ENCODE data around the gene SSR1. TPM values are rescaled to one million over a fixed set of nuclear protein-coding genes. Genes with fewer than 3 reads are reported as not detected.

Gene SSR1
- total RNA-seq, 1 experiment from 2014 or later, result 102 TPM

DNA sequence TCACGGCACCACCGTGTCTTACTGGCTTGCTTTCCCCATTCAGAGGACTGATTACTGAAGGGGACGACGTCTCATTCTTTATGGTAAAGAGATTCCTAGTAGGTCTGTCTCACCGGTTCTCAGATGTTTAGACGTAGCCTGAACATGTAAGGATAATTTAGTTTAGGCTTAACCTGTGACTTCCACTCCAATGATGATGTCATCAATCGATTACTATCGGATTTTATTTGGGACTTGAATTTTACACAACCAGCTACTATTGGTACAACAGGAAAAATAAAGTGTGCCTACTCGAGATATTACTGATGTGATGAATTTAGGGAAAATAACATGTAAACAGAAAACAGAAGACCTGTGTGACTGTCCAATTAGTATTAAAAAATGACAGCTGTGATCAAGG lies 4.5 kb upstream of the SSR1 start:
- H3K14ac ChIP-seq (ENCODE audit: insufficient read depth, low read length), result no peak overlapping the region
- no peak overlapping the region for H2AFZ ChIP-seq (ENCODE audit: low read length)
- no peaks in the 10 kb centered on the region for H3K23me2 ChIP-seq (ENCODE audit: insufficient read length, low read depth, low read length, poor library complexity, severe bottlenecking)
- H4K5ac ChIP-seq (ENCODE audit: insufficient read length, low read depth, low read length), result no peak overlapping the region
- no peaks in the 10 kb centered on the region for H3K4me1 ChIP-seq (ENCODE audit: insufficient read depth, low read length)
- no peaks in the 10 kb centered on the region for H3K79me2 ChIP-seq (ENCODE audit: insufficient read depth, low read length)
- H3K4ac ChIP-seq (ENCODE audit: low read depth, low read length), result no peak overlapping the region
- no peak overlapping the region for H3K56ac ChIP-seq (ENCODE audit: insufficient read length, low read depth, low read length)
- no peak overlapping the region for H2BK20ac ChIP-seq (ENCODE audit: low read depth, low read length, poor library complexity, severe bottlenecking)
- Mint-ChIP-seq H3K27me3 (ENCODE audit: low read depth) (no peaks in the 10 kb centered on the region; the same call in 1 of the 2 replicates), H3K4me3 (no peak overlapping the region), H3K4me1 (0 out of 4 replicates have a peak, but pooled peaks cover 0 to 3% of the 10 kb centered on the region in 2 experiments), H3K36me3 (ENCODE audit: insufficient read depth in 1 of 3, low read depth in 3 of 3) (no peaks in the 10 kb centered on the region; a peak in 2 of 7 replicates), H3K27ac (no peak overlapping the region), H3K9me3 (no peaks in the 10 kb centered on the region)
- no peak overlapping the region for H3K27ac ChIP-seq (ENCODE audit: insufficient read length, low read depth, low read length)
- H4K8ac ChIP-seq (replicated peaks; ENCODE audit: insufficient read length, low read depth, low read length), result no peak overlapping the region
- no CpG with 5 or more reads among the region's 9 CpGs for WGBS (ENCODE audit: extremely low coverage, insufficient read length, low lambda C conversion rate)
- no peak overlapping the region for H2BK5ac ChIP-seq (ENCODE audit: insufficient read length, low read length)
- no peak overlapping the region for H3K18ac ChIP-seq (ENCODE audit: insufficient read length, low read depth, low read length)
- no peak overlapping the region for H2BK12ac ChIP-seq (ENCODE audit: insufficient read length, low read depth, low read length)
- H3K27me3 ChIP-seq (ENCODE audit: insufficient read depth, low read length), result no peaks in the 10 kb centered on the region
- H3K79me1 ChIP-seq (ENCODE audit: insufficient read depth, low read depth, low read length, poor library complexity, severe bottlenecking), result no peaks in the 10 kb centered on the region
- H2BK120ac ChIP-seq (ENCODE audit: low read depth, low read length, poor library complexity, severe bottlenecking), result no peak overlapping the region
- H4K20me1 ChIP-seq (ENCODE audit: control insufficient read depth, insufficient read depth, insufficient read length), result no peaks in the 10 kb centered on the region
- H3K4me2 ChIP-seq (ENCODE audit: insufficient read depth, insufficient read length, low read length), result no peak overlapping the region
- H3T11ph ChIP-seq (ENCODE audit: low read length), result no peak overlapping the region
- H2AK5ac ChIP-seq (ENCODE audit: insufficient read length, low read length), result no peak overlapping the region
- H3K9me3 ChIP-seq (ENCODE audit: control insufficient read depth, low read depth, low read length), result no peaks in the 10 kb centered on the region
- H3K9ac ChIP-seq (ENCODE audit: extremely low read depth, insufficient read length, low read length), result no peak overlapping the region
- no peak overlapping the region for H3K23ac ChIP-seq (ENCODE audit: insufficient read length, low read depth, low read length)
- no peak overlapping the region for H4K91ac ChIP-seq (ENCODE audit: insufficient read length, low read depth, low read length)
- H2BK15ac ChIP-seq (ENCODE audit: low read depth, low read length), result no peak overlapping the region
- DNase-seq, result no peak
- TF ChIP-seq, protein P1, sequence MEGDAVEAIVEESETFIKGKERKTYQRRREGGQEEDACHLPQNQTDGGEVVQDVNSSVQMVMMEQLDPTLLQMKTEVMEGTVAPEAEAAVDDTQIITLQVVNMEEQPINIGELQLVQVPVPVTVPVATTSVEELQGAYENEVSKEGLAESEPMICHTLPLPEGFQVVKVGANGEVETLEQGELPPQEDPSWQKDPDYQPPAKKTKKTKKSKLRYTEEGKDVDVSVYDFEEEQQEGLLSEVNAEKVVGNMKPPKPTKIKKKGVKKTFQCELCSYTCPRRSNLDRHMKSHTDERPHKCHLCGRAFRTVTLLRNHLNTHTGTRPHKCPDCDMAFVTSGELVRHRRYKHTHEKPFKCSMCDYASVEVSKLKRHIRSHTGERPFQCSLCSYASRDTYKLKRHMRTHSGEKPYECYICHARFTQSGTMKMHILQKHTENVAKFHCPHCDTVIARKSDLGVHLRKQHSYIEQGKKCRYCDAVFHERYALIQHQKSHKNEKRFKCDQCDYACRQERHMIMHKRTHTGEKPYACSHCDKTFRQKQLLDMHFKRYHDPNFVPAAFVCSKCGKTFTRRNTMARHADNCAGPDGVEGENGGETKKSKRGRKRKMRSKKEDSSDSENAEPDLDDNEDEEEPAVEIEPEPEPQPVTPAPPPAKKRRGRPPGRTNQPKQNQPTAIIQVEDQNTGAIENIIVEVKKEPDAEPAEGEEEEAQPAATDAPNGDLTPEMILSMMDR (conservative IDR thresholded peaks at IDR 0.05), result no peak

Measured in H9 (cell line).